Measurements from ENCODE around the gene PARD3.

DNA sequence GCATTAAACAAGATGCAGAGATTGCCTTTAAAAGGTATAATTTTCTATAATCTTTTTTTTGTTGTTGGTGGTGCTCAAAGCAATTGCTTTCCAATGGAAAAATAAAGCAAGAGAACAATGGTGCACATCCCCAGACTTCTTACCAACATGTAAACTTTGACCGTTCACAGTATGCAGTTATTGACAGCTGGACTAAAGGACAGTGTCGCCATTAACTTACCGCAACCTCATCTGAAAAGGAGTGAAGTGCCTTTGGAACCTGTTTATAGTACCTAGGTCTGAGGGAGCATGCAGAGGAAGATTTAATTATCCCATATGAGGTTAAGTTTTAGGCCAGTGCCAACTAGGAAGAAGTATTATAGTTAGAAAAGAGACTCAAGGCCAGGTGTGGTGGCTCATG lies 654.5 kb downstream of the PARD3 start:
- TF ChIP-seq, protein P1, sequence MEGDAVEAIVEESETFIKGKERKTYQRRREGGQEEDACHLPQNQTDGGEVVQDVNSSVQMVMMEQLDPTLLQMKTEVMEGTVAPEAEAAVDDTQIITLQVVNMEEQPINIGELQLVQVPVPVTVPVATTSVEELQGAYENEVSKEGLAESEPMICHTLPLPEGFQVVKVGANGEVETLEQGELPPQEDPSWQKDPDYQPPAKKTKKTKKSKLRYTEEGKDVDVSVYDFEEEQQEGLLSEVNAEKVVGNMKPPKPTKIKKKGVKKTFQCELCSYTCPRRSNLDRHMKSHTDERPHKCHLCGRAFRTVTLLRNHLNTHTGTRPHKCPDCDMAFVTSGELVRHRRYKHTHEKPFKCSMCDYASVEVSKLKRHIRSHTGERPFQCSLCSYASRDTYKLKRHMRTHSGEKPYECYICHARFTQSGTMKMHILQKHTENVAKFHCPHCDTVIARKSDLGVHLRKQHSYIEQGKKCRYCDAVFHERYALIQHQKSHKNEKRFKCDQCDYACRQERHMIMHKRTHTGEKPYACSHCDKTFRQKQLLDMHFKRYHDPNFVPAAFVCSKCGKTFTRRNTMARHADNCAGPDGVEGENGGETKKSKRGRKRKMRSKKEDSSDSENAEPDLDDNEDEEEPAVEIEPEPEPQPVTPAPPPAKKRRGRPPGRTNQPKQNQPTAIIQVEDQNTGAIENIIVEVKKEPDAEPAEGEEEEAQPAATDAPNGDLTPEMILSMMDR (conservative IDR thresholded peaks at IDR 0.05; ENCODE audit: low read depth, low read length) = no peak
- no peak for TF ChIP-seq EZH2phosphoT487 (IDR thresholded peaks at IDR 0.05; ENCODE audit: borderline replicate concordance, low read length)
- TF ChIP-seq EZH2 (IDR thresholded peaks at IDR 0.05; ENCODE audit: low read length, unreplicated experiment) = no peak
